H1 (cell line): Measurements from ENCODE around the gene ABHD4. TPM values are rescaled to one million over a fixed set of nuclear protein-coding genes. Genes with fewer than 3 reads are reported as not detected.

Experiments used
- BCL11A ChIP-seq, 2 experiments: IDR thresholded peaks; one replicate each; pipeline ENCODE4 v1.6.1; 2011; ENCODE audit warnings: low read depth in 2 of 2, low read length in 2 of 2, mild to moderate bottlenecking in 2 of 2
- CHD2 ChIP-seq: IDR thresholded peaks from 2 replicates; pipeline ENCODE4 v1.6.1; 2012; ENCODE audit warnings: low read length, improper control_type of control experiment
- KDM5A ChIP-seq: fragments of 200-600 bp; IDR thresholded peaks from 2 replicates; pipeline ENCODE4 v1.7.1; 2012; ENCODE audit warnings: mild to moderate bottlenecking, low read length, inconsistent platforms, mixed read lengths
- RXRA ChIP-seq: IDR thresholded peaks from 2 replicates; pipeline ENCODE4 v1.6.1; 2011; ENCODE audit warnings: low read depth, mild to moderate bottlenecking, low read length, moderate library complexity; ENCODE audit not compliant: insufficient read depth
- SAP30 ChIP-seq: fragments of 300-600 bp; sonication (generic); IDR thresholded peaks from 2 replicates; pipeline ENCODE4 v1.7.1; 2012; ENCODE audit warnings: low read length, moderate library complexity, mild to moderate bottlenecking, inconsistent platforms; ENCODE audit not compliant: insufficient read depth, insufficient replicate concordance
- polyA plus RNA-seq, 7 experiments: library from polyadenylated mRNA; depleted of rRNA in 3 of 7; stranded (reverse) in 5 of 7; unstranded in 2 of 7; fragments of >200 nt in 5 of 7; fragments of 200-250 nt in 2 of 7; gene quantifications; 1 replicate in 5 of 7; 2 replicates in 1 of 7; 4 replicates in 1 of 7; pipeline versions ENCODE4 v1.2.1 to v1.2.3, GENCODE V29; 2011 to 2013; ENCODE audit warnings: missing spikeins in 2 of 7, mixed read lengths in 2 of 7
- total RNA-seq: library from RNA; stranded (reverse); fragmentation: NEBNext Ultra II Directional; extraction: Animal tissue kit (Norgen Biotek cat#: 25700); gene quantifications from 2 replicates; pipeline ENCODE4 v1.2.1, GENCODE V29; 2021

Gene ABHD4
- total and polyA plus RNA-seq, 2 of the 8 experiments (the other 6 are each of a cell fraction or from before 2014, with no cell fraction given): 32.4 to 42.9 TPM

DNA sequence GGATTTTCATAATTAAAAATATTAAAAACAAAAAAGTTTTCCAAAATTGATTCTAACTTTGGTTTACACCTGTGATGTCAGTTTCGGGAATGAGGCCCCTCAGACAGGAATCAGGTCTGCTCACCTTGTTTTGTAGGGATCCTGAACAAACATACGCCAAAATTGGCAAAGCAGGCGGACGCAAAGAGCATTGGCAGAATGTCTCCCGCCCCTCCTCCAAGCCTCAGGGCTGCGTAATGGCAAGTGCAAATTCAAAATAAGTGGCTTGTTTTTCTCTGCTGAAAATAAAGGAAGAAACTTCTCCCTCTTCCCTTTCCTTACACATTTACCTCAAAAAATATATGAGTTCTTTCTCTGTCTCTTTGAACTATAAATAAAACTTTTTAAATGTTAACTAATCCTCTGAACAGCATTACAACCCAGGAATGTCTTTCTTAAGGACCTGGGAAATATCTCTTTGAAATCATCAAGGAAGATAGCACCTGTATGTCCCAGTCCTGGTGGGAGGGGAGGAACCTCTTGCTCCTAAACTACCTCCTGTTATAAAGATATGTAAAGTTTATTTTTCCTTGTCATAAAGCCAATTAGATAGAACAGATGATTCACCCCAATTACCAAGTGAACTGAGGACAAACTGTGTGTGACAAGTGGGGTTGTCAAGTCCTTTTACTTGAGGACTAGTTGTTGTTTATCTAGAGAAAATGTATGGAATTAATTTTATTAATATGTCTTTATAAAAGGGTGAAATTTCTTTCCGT, 29.6 kb downstream of the ABHD4 start (continued):
- TF ChIP-seq SAP30 (no peak), CHD2 (no peak), KDM5A (no peak), RXRA (no peak), BCL11A (IDR thresholded peaks at IDR 0.05; ENCODE audit: low read depth in 2 of 2, low read length in 2 of 2) (no peak)
